HEK293 (cell line): ENCODE data around the gene GIPC2.

Source experiments
- CTCF ChIA-PET: fragments of 350-600 bp; formaldehyde crosslinking; extraction: SDS; loops from one replicate; lab custom pipeline; 2021; ENCODE audit warnings: antibody characterized with exemption; lab: Yijun Ruan, JAX
- POLR2A ChIA-PET: fragments of 300-600 bp; formaldehyde crosslinking; extraction: SDS; loops from one replicate; lab custom pipeline; 2020; ENCODE audit warnings: antibody characterized with exemption, inconsistent platforms; lab: Yijun Ruan, JAX
- H3K27ac ChIP-seq: fragments of 200-500 bp; sonication (Bioruptor generic); 2 replicates; pipeline ENCODE4 v1.5.1; 2014; ENCODE audit warnings: low read depth, low read length, control low read depth, inconsistent platforms; ENCODE audit errors: extremely low read depth
- H3K36me3 ChIP-seq, 2 experiments: fragments of 200-500 bp in 1 of 2; sonication (Bioruptor generic) in 1 of 2; 1 replicate in 1 of 2; 2 replicates in 1 of 2; pipeline ENCODE4 v1.5.1; 2014 to 2017; ENCODE audit warnings: inconsistent platforms in 2 of 2, low read length in 2 of 2; ENCODE audit not compliant: control insufficient read depth in 2 of 2, insufficient read depth in 1 of 2
- H3K4me1 ChIP-seq: fragments of 200-500 bp; sonication (Bioruptor generic); 2 replicates; pipeline ENCODE4 v1.5.1; 2014; ENCODE audit warnings: mild to moderate bottlenecking, low read length, inconsistent platforms; ENCODE audit not compliant: control insufficient read depth, insufficient read depth
- H3K4me3 ChIP-seq: 2 replicates; pipeline ENCODE4 v1.5.1; 2011; ENCODE audit warnings: low read depth, mild to moderate bottlenecking, control low read depth, low read length, moderate library complexity
- H3K9me3 ChIP-seq: fragments of 200-500 bp; sonication (Bioruptor generic); 2 replicates; pipeline ENCODE4 v1.5.1; 2014; ENCODE audit warnings: low read depth, low read length, inconsistent platforms; ENCODE audit not compliant: control insufficient read depth, insufficient read depth
- GLIS1 ChIP-seq: fragments of 450-650 bp; formaldehyde crosslinking; IDR thresholded peaks from 2 replicates; pipeline ENCODE4 v1.5.1; 2016; ENCODE audit warnings: missing biosample characterization, missing genetic modification characterization
- HOXC10 ChIP-seq: sonication (generic); formaldehyde crosslinking; IDR thresholded peaks from 2 replicates; pipeline ENCODE4 v1.8.1; 2023; ENCODE audit warnings: mild to moderate bottlenecking, missing genetic modification reagents
- PRDM2 ChIP-seq: fragments of 450-650 bp; formaldehyde crosslinking; IDR thresholded peaks from 2 replicates; pipeline ENCODE4 v1.5.1; 2016; ENCODE audit warnings: missing biosample characterization, missing genetic modification characterization, borderline replicate concordance
- ZBTB21 ChIP-seq: fragments of 450-650 bp; formaldehyde crosslinking; IDR thresholded peaks from 2 replicates; pipeline ENCODE4 v1.5.1; 2017; ENCODE audit warnings: missing biosample characterization, missing genetic modification characterization
- ZFHX2 ChIP-seq: fragments of 450-650 bp; formaldehyde crosslinking; conservative IDR thresholded peaks from 2 replicates; pipeline ENCODE4 v1.5.1; 2016; ENCODE audit warnings: missing biosample characterization, missing genetic modification characterization
- ZFP3 ChIP-seq: fragments of 450-650 bp; formaldehyde crosslinking; IDR thresholded peaks from 2 replicates; pipeline ENCODE4 v1.5.1; 2016; ENCODE audit warnings: low read depth, missing biosample characterization, missing genetic modification characterization
- ZNF146 ChIP-seq: fragments of 450-650 bp; formaldehyde crosslinking; IDR thresholded peaks from 2 replicates; pipeline ENCODE4 v1.5.1; 2016; ENCODE audit warnings: missing biosample characterization, missing genetic modification characterization
- ZNF175 ChIP-seq: fragments of 450-650 bp; formaldehyde crosslinking; IDR thresholded peaks from 2 replicates; pipeline ENCODE4 v1.5.1; 2016; ENCODE audit warnings: missing biosample characterization, missing genetic modification characterization
- ZNF184 ChIP-seq: fragments of 450-650 bp; IDR thresholded peaks from 2 replicates; pipeline ENCODE4 v1.5.1; 2018; ENCODE audit warnings: missing biosample characterization, mild to moderate bottlenecking, missing genetic modification characterization
- ZNF223 ChIP-seq: fragments of 450-650 bp; formaldehyde crosslinking; IDR thresholded peaks from 2 replicates; pipeline ENCODE4 v1.5.1; 2016; ENCODE audit warnings: missing biosample characterization, missing genetic modification characterization
- ZNF26 ChIP-seq: fragments of 450-650 bp; formaldehyde crosslinking; IDR thresholded peaks from 2 replicates; pipeline ENCODE4 v1.5.1; 2016; ENCODE audit warnings: missing biosample characterization, missing genetic modification characterization
- ZNF362 ChIP-seq: fragments of 450-650 bp; formaldehyde crosslinking; IDR thresholded peaks from 2 replicates; pipeline ENCODE4 v1.5.1; 2016; ENCODE audit warnings: missing biosample characterization, missing genetic modification characterization
- ZNF404 ChIP-seq: fragments of 450-650 bp; formaldehyde crosslinking; IDR thresholded peaks from 2 replicates; pipeline ENCODE4 v1.5.1; 2017; ENCODE audit warnings: missing biosample characterization, missing genetic modification characterization
- ZNF426 ChIP-seq: fragments of 450-650 bp; formaldehyde crosslinking; IDR thresholded peaks from 2 replicates; pipeline ENCODE4 v1.5.1; 2017; ENCODE audit warnings: missing biosample characterization, missing genetic modification characterization, mild to moderate bottlenecking, inconsistent platforms, moderate library complexity
- ZNF433 ChIP-seq: fragments of 450-650 bp; formaldehyde crosslinking; IDR thresholded peaks from 2 replicates; pipeline ENCODE4 v1.5.1; 2016; ENCODE audit warnings: missing biosample characterization, missing genetic modification characterization, low read depth
- ZNF561 ChIP-seq: fragments of 450-650 bp; IDR thresholded peaks from 2 replicates; pipeline ENCODE4 v1.5.1; 2018; ENCODE audit warnings: missing biosample characterization, missing genetic modification characterization, borderline replicate concordance
- ZNF639 ChIP-seq: fragments of 450-650 bp; formaldehyde crosslinking; IDR thresholded peaks from 2 replicates; pipeline ENCODE4 v1.5.1; 2016; ENCODE audit warnings: missing biosample characterization, missing genetic modification characterization
- ZNF658 ChIP-seq: fragments of 450-650 bp; formaldehyde crosslinking; IDR thresholded peaks from 2 replicates; pipeline ENCODE4; 2016; ENCODE audit warnings: missing biosample characterization, missing genetic modification characterization
- ZNF664 ChIP-seq: fragments of 450-650 bp; formaldehyde crosslinking; IDR thresholded peaks from 2 replicates; pipeline ENCODE4 v1.5.1; 2016; ENCODE audit warnings: missing biosample characterization, missing genetic modification characterization
- ZNF701 ChIP-seq: fragments of 450-650 bp; formaldehyde crosslinking; IDR thresholded peaks from 2 replicates; pipeline ENCODE4 v1.5.1; 2016; ENCODE audit warnings: missing biosample characterization, missing genetic modification characterization
- ZNF791 ChIP-seq: fragments of 450-650 bp; formaldehyde crosslinking; IDR thresholded peaks from 2 replicates; pipeline ENCODE4 v1.5.1; 2016; ENCODE audit warnings: missing biosample characterization, missing genetic modification characterization

The GIPC2 gene

GRCh38 chr1:78122389-78122788 lies 76.6 kb downstream of the GIPC2 start:
- Histone ChIP-seq H3K9me3 (no peaks in the 10 kb centered on the region), H3K4me3 (no peak overlapping the region), H3K36me3 (no peaks in the 10 kb centered on the region), H3K27ac (no peak overlapping the region), H3K4me1 (no peaks in the 10 kb centered on the region)
- POLR2A ChIA-PET, result no interaction called here
- TF ChIP-seq ZNF433 (tag by site-specific recombination) (no peak), ZNF175 (no peak), ZNF561 (tag by site-specific recombination) (no peak), ZNF791 (tag by site-specific recombination) (no peak), ZNF146 (tag by site-specific recombination) (no peak), HOXC10 (CRISPR knock-in tag) (no peak), ZNF664 (no peak), ZNF404 (no peak), ZFHX2 (tag by site-specific recombination) (no peak), ZNF362 (tag by site-specific recombination) (no peak), ZNF639 (tag by site-specific recombination) (no peak), PRDM2 (no peak), GLIS1 (tag by site-specific recombination) (no peak), ZNF223 (tag by site-specific recombination) (no peak)
- CTCF ChIA-PET, result interaction anchor here (0.7 to 1.0 kb wide), 3 partner anchors 8 to 140 kb away, joined by 3 to 6 read pairs (median 4); no protein-coding TSS in a partner anchor

GRCh38 chr1:78126506-78126905 lies 80.7 kb downstream of the GIPC2 start:
- no peaks in the 10 kb centered on the region for H3K4me1 ChIP-seq
- no peaks in the 10 kb centered on the region for H3K36me3 ChIP-seq
- POLR2A ChIA-PET, result no interaction called here
- H3K4me3 ChIP-seq, result no peak overlapping the region
- CTCF ChIA-PET, result interaction anchor here (1.2 to 1.8 kb wide), 2 partner anchors 12 to 18 kb away, joined by 3 to 6 read pairs; no protein-coding TSS in a partner anchor
- H3K9me3 ChIP-seq, result no peaks in the 10 kb centered on the region
- TF ChIP-seq ZBTB21 (tag by site-specific recombination), result no peak
- no peak for TF ChIP-seq ZNF184 (tag by site-specific recombination)
- TF ChIP-seq ZNF223 (tag by site-specific recombination), result no peak
- TF ChIP-seq ZNF561 (tag by site-specific recombination), result no peak
- TF ChIP-seq ZFP3 (tag by site-specific recombination), result no peak
- no peak for TF ChIP-seq ZNF658 (tag by site-specific recombination)
- TF ChIP-seq ZNF426 (tag by site-specific recombination), result no peak
- no peak for TF ChIP-seq ZNF701 (tag by site-specific recombination)
- no peak for TF ChIP-seq ZNF26 (tag by site-specific recombination)
- no peak overlapping the region for H3K27ac ChIP-seq
